ENCODE data around the gene PTGIS. TPM values are rescaled to one million over a fixed set of nuclear protein-coding genes. Genes with fewer than 3 reads are reported as not detected.

PTGIS gene
- total and polyA plus RNA-seq, 2 of the 4 experiments (the other 2 are of a cell fraction), result 1.6 to 2.6 TPM

GRCh38 chr20:49543071-49543857, 24.7 kb downstream of the PTGIS start:
- Histone ChIP-seq H4K8ac (ENCODE audit: low read depth in 2 of 2, low read length in 2 of 2) (peak overlapping the region in 1 of 2 experiments; percentile 56; a peak in 1 of 4 replicates), H3K23ac (ENCODE audit: low read depth, low read length) (no peak overlapping the region), H4K91ac (ENCODE audit: insufficient read depth, low read depth, low read length) (no peak overlapping the region; the same call in 1 of the 2 replicates), H3K4ac (ENCODE audit: low read depth, low read length) (no peak overlapping the region), H4K5ac (ENCODE audit: low read depth, low read length) (no peak overlapping the region), H3K18ac (ENCODE audit: low read depth, low read length) (no peak overlapping the region), H2BK15ac (ENCODE audit: low read depth, low read length) (no peak overlapping the region), H2BK20ac (ENCODE audit: low read depth, low read length) (no peak overlapping the region), H3K79me1 (ENCODE audit: low read depth in 1 of 2, low read length in 2 of 2) (no peaks in the 10 kb centered on the region), H3K9ac (ENCODE audit: low read depth, low read length) (no peak overlapping the region), H2AK5ac (ENCODE audit: low read depth, low read length) (no peak overlapping the region), H4K20me1 (ENCODE audit: insufficient read depth, low read length) (no peaks in the 10 kb centered on the region), H2BK120ac (ENCODE audit: low read depth, low read length) (no peak overlapping the region), H2AFZ (replicated peaks; ENCODE audit: low read length, poor library complexity) (no peak overlapping the region), H2BK5ac (ENCODE audit: low read depth, low read length, poor library complexity, severe bottlenecking) (no peak overlapping the region), H3K4me2 (ENCODE audit: low read depth, low read length) (no peak overlapping the region), H3K9me3 (ENCODE audit: control insufficient read depth, insufficient read depth, low read length) (peaks cover 8% of the 10 kb centered on the region), H2AK9ac (replicated peaks; ENCODE audit: low read depth, low read length, poor library complexity) (no peak overlapping the region), H3K14ac (replicated peaks; ENCODE audit: low read depth, low read length) (no peak overlapping the region), H3K4me3 (ENCODE audit: insufficient read depth, low read depth, low read length) (no peak overlapping the region), H3K27ac (ENCODE audit: insufficient read depth, low read length) (no peak overlapping the region), H3K27me3 (ENCODE audit: control insufficient read depth, insufficient read depth, low read length) (peaks cover 4% of the 10 kb centered on the region; the same call in 1 of the 2 replicates), H3K9me1 (ENCODE audit: insufficient read depth, low read length) (no peaks in the 10 kb centered on the region), H3K36me3 (ENCODE audit: control insufficient read depth, insufficient read depth, low read length) (peaks cover 12% of the 10 kb centered on the region), H3K4me1 (ENCODE audit: control insufficient read depth, insufficient read depth, low read length) (no peaks in the 10 kb centered on the region), H3K56ac (ENCODE audit: extremely low read depth, insufficient read depth, low read length) (no peak overlapping the region)
- dilution Hi-C loops (cut with HindIII; ENCODE audit: low sequenced_read_pairs, unreplicated experiment), result no loop called here
- DNase-seq (no peak), ATAC-seq (ENCODE audit: low read depth) (no peak)
- no TSS peak for BruUV-seq (replicated peaks)
- ChIA-PET CTCF (interaction anchor here (1.6 to 2.4 kb wide), 2 partner anchors 65 kb away, joined by 3 to 24 read pairs; no protein-coding TSS in a partner anchor), POLR2A (ENCODE audit: unreplicated experiment) (no interaction called here)
- 58% methylated on average over 4 of the region's 13 CpGs; no CpG with 5 or more reads in 1 of the 2 experiments for WGBS, 2 experiments (ENCODE audit: extremely low coverage in 2 of 2, insufficient read length in 1 of 2)
- in situ Hi-C loops (cut with MboI; ENCODE audit: low sequenced_read_pairs), result loop anchor here (5.0 kb wide), 1 partner anchor 64 kb away; no protein-coding TSS in a partner anchor
- TF ChIP-seq RFX5 (IDR thresholded peaks at IDR 0.05; ENCODE audit: low read depth, low read length) (no peak), MXI1 (IDR thresholded peaks at IDR 0.05; ENCODE audit: borderline replicate concordance, low read depth, low read length) (no peak), MAFK (IDR thresholded peaks at IDR 0.05; ENCODE audit: low read depth, low read length) (peak; percentile 37; the same call in 1 of the 2 replicates), RAD21 (IDR thresholded peaks at IDR 0.05; ENCODE audit: low read length) (no peak)
- TF ChIP-seq, protein P1, sequence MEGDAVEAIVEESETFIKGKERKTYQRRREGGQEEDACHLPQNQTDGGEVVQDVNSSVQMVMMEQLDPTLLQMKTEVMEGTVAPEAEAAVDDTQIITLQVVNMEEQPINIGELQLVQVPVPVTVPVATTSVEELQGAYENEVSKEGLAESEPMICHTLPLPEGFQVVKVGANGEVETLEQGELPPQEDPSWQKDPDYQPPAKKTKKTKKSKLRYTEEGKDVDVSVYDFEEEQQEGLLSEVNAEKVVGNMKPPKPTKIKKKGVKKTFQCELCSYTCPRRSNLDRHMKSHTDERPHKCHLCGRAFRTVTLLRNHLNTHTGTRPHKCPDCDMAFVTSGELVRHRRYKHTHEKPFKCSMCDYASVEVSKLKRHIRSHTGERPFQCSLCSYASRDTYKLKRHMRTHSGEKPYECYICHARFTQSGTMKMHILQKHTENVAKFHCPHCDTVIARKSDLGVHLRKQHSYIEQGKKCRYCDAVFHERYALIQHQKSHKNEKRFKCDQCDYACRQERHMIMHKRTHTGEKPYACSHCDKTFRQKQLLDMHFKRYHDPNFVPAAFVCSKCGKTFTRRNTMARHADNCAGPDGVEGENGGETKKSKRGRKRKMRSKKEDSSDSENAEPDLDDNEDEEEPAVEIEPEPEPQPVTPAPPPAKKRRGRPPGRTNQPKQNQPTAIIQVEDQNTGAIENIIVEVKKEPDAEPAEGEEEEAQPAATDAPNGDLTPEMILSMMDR (conservative IDR thresholded peaks at IDR 0.05; ENCODE audit: low read depth, low read length), result no peak
- intact Hi-C loops (cut with micrococcal nuclease), result loop anchor here (5.0 kb wide), 1 partner anchor 304 kb away; no protein-coding TSS in a partner anchor
